B cell (primary cell): ENCODE measurements around the gene CYGB. TPM values are rescaled to one million over a fixed set of nuclear protein-coding genes. Genes with fewer than 3 reads are reported as not detected.

Experiments
- ATAC-seq: fragments of 200-7000 bp; cut with Tn5 transposase; one replicate; pipeline ENCODE4 v1.10.0; 2021; ENCODE audit warnings: low read depth, mild to moderate bottlenecking, moderate number of reproducible peaks, moderate library complexity
- CTCF ChIA-PET: fragments of 350-600 bp; sonication (Branson Sonifier 250); formaldehyde crosslinking; loops from one replicate; lab custom pipeline; 2021; ENCODE audit warnings: antibody characterized with exemption, inconsistent platforms; lab: Charles Lee
- POLR2A ChIA-PET: fragments of 350-600 bp; sonication (Branson Sonifier 250); formaldehyde crosslinking; loops from one replicate; lab custom pipeline; 2021; ENCODE audit warnings: antibody characterized with exemption; lab: Charles Lee
- DNase-seq: peaks from one replicate; pipeline ENCODE4 v3.0.0; 2013
- H2AFZ ChIP-seq: 2 replicates; pipeline ENCODE4 v1.6.1; 2012; ENCODE audit warnings: mild to moderate bottlenecking, low read depth, low read length; ENCODE audit not compliant: insufficient read depth, poor library complexity, severe bottlenecking
- H3K27ac ChIP-seq, 2 donors: 1 replicate in 1 of 2; 2 replicates in 1 of 2; pipeline ENCODE4 v1.5.1; 2012 to 2013; ENCODE audit warnings: low read length in 2 of 2, mild to moderate bottlenecking in 2 of 2, moderate library complexity in 1 of 2
- H3K27me3 ChIP-seq, 4 experiments: fragments of 200-600 bp in 1 of 4; sonication (generic) in 1 of 4; replicated peaks in 1 of 4; 1 replicate in 2 of 4; 2 replicates in 2 of 4; pipeline versions ENCODE4 v1.6.1 to v1.7.0; 2013 to 2016; ENCODE audit warnings: low read length in 3 of 4, mild to moderate bottlenecking in 2 of 4, mixed read lengths in 1 of 4, moderate library complexity in 1 of 4; ENCODE audit not compliant: insufficient read depth in 4 of 4, control insufficient read depth in 3 of 4; ENCODE audit errors: control extremely low read depth in 1 of 4
- H3K36me3 ChIP-seq, 2 experiments: replicated peaks in 1 of 2; 1 replicate in 1 of 2; 2 replicates in 1 of 2; pipeline versions ENCODE4 v1.6.1 to v1.7.1; 2013; ENCODE audit warnings: low read length in 1 of 2; ENCODE audit not compliant: insufficient read depth in 2 of 2, control insufficient read depth in 1 of 2; ENCODE audit errors: control extremely low read depth in 1 of 2, extremely low read depth in 1 of 2
- H3K4me1 ChIP-seq, 2 donors: fragments of 200-600 bp in 1 of 2; sonication (generic) in 1 of 2; 1 replicate in 1 of 2; 2 replicates in 1 of 2; pipeline versions ENCODE4 v1.5.1 to v1.6.1; 2013 to 2017; ENCODE audit warnings: low read length in 2 of 2; ENCODE audit not compliant: control insufficient read depth in 2 of 2, insufficient read depth in 2 of 2
- H3K4me2 ChIP-seq: replicated peaks from 2 replicates; pipeline ENCODE3; 2012; ENCODE audit warnings: mild to moderate bottlenecking, low read depth, low read length; ENCODE audit not compliant: poor library complexity, severe bottlenecking
- H3K4me3 ChIP-seq, 5 experiments: fragments of 200-600 bp in 1 of 5; sonication (generic) in 1 of 5; 1 replicate in 3 of 5; 2 replicates in 2 of 5; pipeline versions ENCODE4 v1.5.1 to v1.7.0; 2011 to 2016; ENCODE audit warnings: low read length in 4 of 5, mild to moderate bottlenecking in 4 of 5, low read depth in 2 of 5, control low read depth in 1 of 5, moderate library complexity in 1 of 5; ENCODE audit not compliant: insufficient read depth in 1 of 5; ENCODE audit errors: control extremely low read depth in 1 of 5, extremely low read depth in 1 of 5
- H3K79me2 ChIP-seq: fragments of 200-600 bp; sonication (generic); one replicate; pipeline ENCODE4 v1.6.0; 2016; ENCODE audit warnings: low read length; ENCODE audit not compliant: control insufficient read depth, insufficient read depth
- H3K9ac ChIP-seq: fragments of 200-600 bp; sonication (generic); 2 replicates; pipeline ENCODE4 v1.6.1; 2017; ENCODE audit warnings: mild to moderate bottlenecking, low read length, moderate library complexity
- H3K9me3 ChIP-seq, 3 donors: one replicate each; pipeline versions ENCODE4 v1.6.1 to v1.7.1; 2013; ENCODE audit warnings: low read length in 2 of 3; ENCODE audit not compliant: control insufficient read depth in 2 of 3, insufficient read depth in 1 of 3; ENCODE audit errors: control extremely low read depth in 1 of 3
- H4K20me1 ChIP-seq: 2 replicates; pipeline ENCODE4 v1.6.0; 2012; ENCODE audit warnings: mild to moderate bottlenecking, low read length; ENCODE audit not compliant: insufficient read depth, control insufficient read depth, poor library complexity, severe bottlenecking
- H3K27ac Mint-ChIP-seq: one replicate; pipeline ENCODE4 v1.8.0; 2021; ENCODE audit warnings: mixed read lengths
- H3K27me3 Mint-ChIP-seq: one replicate; pipeline ENCODE4 v1.8.0; 2021; ENCODE audit warnings: mixed read lengths
- H3K4me1 Mint-ChIP-seq: one replicate; pipeline ENCODE4 v1.8.0; 2021; ENCODE audit warnings: mixed read lengths
- H3K4me3 Mint-ChIP-seq: one replicate; pipeline ENCODE4 v1.8.0; 2021; ENCODE audit warnings: mixed read lengths
- H3K9me3 Mint-ChIP-seq: one replicate; pipeline ENCODE4 v1.8.0; 2022; ENCODE audit warnings: mixed read lengths; ENCODE audit not compliant: insufficient read depth
- EZH2 ChIP-seq: IDR thresholded peaks from 2 replicates; pipeline ENCODE4 v1.6.1; 2012; ENCODE audit warnings: borderline replicate concordance, low read depth, mild to moderate bottlenecking, moderate library complexity, low read length; ENCODE audit not compliant: insufficient read depth, poor library complexity, severe bottlenecking
- WGBS: methylation state at CpG from one replicate; pipeline ENCODE4 v1.1.5; 2013; ENCODE audit warnings: missing lambda C conversion rate; ENCODE audit not compliant: insufficient coverage; 5-methylcytosine and 5-hydroxymethylcytosine counted together
- intact Hi-C: fragments of 100-400 bp; cut with micrococcal nuclease; formaldehyde crosslinking; loops from one replicate; pipeline ENCODE4 v1.10.0; 2022
- polyA plus RNA-seq: library from polyadenylated mRNA; depleted of rRNA; stranded (reverse); fragments of >200 nt; gene quantifications from 2 replicates; pipeline ENCODE4 v1.2.3, GENCODE V29; 2012
- total RNA-seq, 2 donors: library from RNA; stranded (reverse); fragments of 120-200 nt in 1 of 2; gene quantifications; 1 replicate in 1 of 2; 2 replicates in 1 of 2; pipeline versions ENCODE4 v1.2.3 to v1.2.4, GENCODE V29; 2013 to 2022
- TF ChIP-seq, protein P1 (sequence below): fragments of 200-600 bp; IDR thresholded peaks from one replicate; pipeline ENCODE4 v1.8.0; 2022; ENCODE audit warnings: antibody characterized with exemption, mild to moderate bottlenecking

Gene CYGB
- total and polyA plus RNA-seq, 2 donors (not counting 1 experiment from before 2014, with no cell fraction given): 0.42 to 2.7 TPM

DNA sequence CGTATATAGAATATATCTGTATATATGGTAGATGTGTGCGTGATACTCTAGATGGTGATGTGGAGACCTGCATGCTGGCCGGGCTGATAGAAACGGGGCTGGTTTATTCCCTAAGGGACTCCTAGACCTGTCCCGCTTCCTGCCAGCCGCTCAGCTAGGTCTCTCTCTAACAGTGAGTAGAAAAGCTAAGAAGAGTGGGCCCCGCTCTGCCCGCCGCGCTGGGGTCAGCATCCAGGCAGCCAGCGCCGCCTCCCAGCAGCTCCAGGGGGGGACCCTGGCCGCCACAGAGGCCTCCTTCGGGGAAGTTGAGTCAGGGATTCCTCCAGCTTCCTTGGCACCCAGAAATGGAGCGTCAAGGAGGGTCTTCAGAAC is 9.4 kb downstream of the CYGB start:
- CTCF ChIA-PET: interaction anchor here (0.6 to 5.2 kb wide), 24 partner anchors 8 to 184 kb away, joined by 3 to 52 read pairs (median 5); partner anchors contain the start of genes AANAT, CYGB, PRCD and ST6GALNAC2
- H3K27ac Mint-ChIP-seq: peak overlapping the region; percentile 90
- POLR2A ChIA-PET: interaction anchor here (0.6 to 2.9 kb wide), 23 partner anchors 8 to 1828 kb away, joined by 3 to 31 read pairs (median 5); partner anchors contain the start of genes FDXR, PRCD, RHBDF2 and SEC14L1
- H3K9me3 ChIP-seq: no peaks in the 10 kb centered on the region
- intact Hi-C loops: loop anchor here (1.0 to 5.0 kb wide), 4 partner anchors 19 to 198 kb away; partner anchors contain the start of genes JMJD6 and METTL23
- H4K20me1 ChIP-seq: no peaks in the 10 kb centered on the region
- peak overlapping the region; percentile 98 for H3K4me2 ChIP-seq
- H3K4me3 Mint-ChIP-seq: peak overlapping the region; percentile 84
- H3K9ac ChIP-seq: peak overlapping the region; percentile 77
- TF ChIP-seq, protein P1, sequence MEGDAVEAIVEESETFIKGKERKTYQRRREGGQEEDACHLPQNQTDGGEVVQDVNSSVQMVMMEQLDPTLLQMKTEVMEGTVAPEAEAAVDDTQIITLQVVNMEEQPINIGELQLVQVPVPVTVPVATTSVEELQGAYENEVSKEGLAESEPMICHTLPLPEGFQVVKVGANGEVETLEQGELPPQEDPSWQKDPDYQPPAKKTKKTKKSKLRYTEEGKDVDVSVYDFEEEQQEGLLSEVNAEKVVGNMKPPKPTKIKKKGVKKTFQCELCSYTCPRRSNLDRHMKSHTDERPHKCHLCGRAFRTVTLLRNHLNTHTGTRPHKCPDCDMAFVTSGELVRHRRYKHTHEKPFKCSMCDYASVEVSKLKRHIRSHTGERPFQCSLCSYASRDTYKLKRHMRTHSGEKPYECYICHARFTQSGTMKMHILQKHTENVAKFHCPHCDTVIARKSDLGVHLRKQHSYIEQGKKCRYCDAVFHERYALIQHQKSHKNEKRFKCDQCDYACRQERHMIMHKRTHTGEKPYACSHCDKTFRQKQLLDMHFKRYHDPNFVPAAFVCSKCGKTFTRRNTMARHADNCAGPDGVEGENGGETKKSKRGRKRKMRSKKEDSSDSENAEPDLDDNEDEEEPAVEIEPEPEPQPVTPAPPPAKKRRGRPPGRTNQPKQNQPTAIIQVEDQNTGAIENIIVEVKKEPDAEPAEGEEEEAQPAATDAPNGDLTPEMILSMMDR: no peak
- no peak for TF ChIP-seq EZH2
- peaks cover 52 to 62% of the 10 kb centered on the region in 2 donors for H3K4me1 ChIP-seq
- peaks cover 58% of the 10 kb centered on the region for H3K4me1 Mint-ChIP-seq
- no peaks in the 10 kb centered on the region for H3K27me3 ChIP-seq
- peaks cover 37% of the 10 kb centered on the region for H3K79me2 ChIP-seq
- no peaks in the 10 kb centered on the region for H3K36me3 ChIP-seq
- peak overlapping the region; percentile 72 for H2AFZ ChIP-seq
- H3K4me3 ChIP-seq: peak overlapping the region; percentile 11 to 77 (median 70)
- H3K9me3 Mint-ChIP-seq: no peaks in the 10 kb centered on the region
- H3K27ac ChIP-seq: peak overlapping the region; percentile 97 to 99
- ATAC-seq (peak; percentile 61), DNase-seq (peak; percentile 78)
- WGBS: 5% methylated on average over 14 of the region's 15 CpGs
- H3K27me3 Mint-ChIP-seq: no peaks in the 10 kb centered on the region
